ENCODE results near the gene TMOD3.

The TMOD3 gene

GRCh38 chr15:51908316-51908715, 78.9 kb downstream of the TMOD3 start:
- no peak for DNase-seq (ENCODE audit: low spot score)

GRCh38 chr15:51909584-51909983, 80.1 kb downstream of the TMOD3 start:
- no peak for DNase-seq (ENCODE audit: low spot score)

DNA sequence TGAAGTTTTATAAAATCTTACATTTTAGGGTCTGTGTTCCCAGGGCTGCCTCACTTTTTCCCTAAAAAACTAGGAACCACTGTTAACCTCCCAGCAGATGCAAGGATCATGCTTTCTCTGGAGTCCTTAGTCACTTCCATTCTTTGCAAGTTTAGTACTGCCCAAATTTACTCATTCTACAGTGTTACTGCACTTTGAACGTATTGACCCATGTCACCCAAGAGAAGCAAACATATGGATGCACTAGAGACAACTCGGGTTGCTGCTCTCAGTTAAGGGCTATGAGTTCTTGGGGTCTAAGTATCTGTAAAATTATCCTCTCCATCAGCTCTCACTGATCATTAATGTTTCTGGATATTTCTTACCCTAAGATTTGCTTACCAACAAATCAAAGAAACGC, 83.1 kb downstream of the TMOD3 start:
- DNase-seq (ENCODE audit: low spot score): no peak

DNA sequence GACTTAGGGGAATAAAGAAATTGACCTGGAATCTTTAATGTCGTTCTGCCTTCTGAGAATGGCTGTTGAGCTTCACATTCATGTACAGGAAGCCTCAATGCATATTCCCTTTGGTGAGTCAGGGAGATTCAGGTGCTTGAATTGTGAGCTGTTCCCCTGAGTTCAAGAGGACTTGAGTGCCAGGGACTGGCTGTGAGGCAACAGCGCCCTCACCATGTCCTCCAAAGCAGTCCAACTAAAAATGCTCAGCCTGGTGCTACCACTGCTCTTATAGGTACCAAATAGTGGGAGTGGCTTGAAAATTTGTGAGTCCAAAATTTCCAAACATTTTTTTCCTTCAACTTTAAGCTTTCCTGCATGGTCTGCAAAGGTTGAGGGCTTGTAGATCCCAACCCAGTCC, 88.0 kb downstream of the TMOD3 start:
- DNase-seq (ENCODE audit: low spot score): no peak

- DNase-seq (ENCODE audit: low spot score): peak; percentile 61
These were observed 95.0 kb downstream of the TMOD3 start for GRCh38 chr15:51924156-51925068.

- DNase-seq (ENCODE audit: low spot score): no peak
These were observed 97.4 kb downstream of the TMOD3 start for GRCh38 chr15:51926809-51927208.

- DNase-seq (ENCODE audit: low spot score): no peak
These were observed 101.6 kb downstream of the TMOD3 start for GRCh38 chr15:51931016-51931415.

- no peak for DNase-seq (ENCODE audit: low spot score)
These were observed 102.2 kb downstream of the TMOD3 start for GRCh38 chr15:51931638-51932037.

- no peak for DNase-seq (ENCODE audit: low spot score)
These were observed 102.7 kb downstream of the TMOD3 start for GRCh38 chr15:51932161-51932560.

GRCh38 chr15:51935466-51936104, 106.1 kb downstream of the TMOD3 start:
- no peak for DNase-seq (ENCODE audit: low spot score)

GRCh38 chr15:51936105-51936478, 106.6 kb downstream of the TMOD3 start:
- DNase-seq (ENCODE audit: low spot score): no peak

DNA sequence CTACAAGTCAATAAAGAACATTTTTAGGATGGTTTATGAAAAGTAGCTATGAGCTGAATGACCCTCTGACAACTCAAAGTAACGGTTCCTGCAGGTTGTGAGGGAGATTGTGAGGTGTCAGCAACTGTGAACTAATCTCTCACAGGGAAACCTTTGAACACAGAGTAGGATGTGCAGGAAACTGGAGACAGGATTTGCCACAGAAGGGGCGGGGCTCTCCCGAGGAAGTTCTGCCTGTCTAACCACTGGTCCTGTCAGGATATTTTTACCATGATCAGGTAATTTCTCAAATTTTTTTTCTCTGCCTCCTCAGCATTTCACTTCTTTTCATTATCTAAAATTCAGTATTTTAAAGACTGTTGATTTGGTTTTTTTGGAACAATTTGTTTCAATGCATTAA, 108.8 kb downstream of the TMOD3 start:
- no peak for DNase-seq (ENCODE audit: low spot score)

DNA sequence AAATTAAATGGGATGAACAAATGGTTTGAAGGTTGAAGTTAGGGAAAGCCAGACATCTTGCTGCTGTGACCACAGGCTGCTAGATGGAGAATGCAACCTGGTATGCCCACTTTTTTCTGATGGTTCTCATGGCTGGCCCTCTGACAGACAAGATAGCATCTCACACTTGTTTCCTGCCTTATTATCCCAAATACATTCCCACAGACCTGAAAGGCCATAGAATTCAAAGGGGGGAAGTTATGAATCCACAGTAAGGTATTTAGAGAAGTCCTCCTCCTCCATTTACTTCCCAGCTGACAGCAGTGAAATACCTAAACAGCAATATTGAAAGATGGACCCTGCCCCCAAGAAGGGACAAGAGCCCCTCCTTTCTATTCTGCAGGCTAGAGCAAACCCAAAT, 109.8 kb downstream of the TMOD3 start:
- no peak for DNase-seq (ENCODE audit: low spot score)

DNA sequence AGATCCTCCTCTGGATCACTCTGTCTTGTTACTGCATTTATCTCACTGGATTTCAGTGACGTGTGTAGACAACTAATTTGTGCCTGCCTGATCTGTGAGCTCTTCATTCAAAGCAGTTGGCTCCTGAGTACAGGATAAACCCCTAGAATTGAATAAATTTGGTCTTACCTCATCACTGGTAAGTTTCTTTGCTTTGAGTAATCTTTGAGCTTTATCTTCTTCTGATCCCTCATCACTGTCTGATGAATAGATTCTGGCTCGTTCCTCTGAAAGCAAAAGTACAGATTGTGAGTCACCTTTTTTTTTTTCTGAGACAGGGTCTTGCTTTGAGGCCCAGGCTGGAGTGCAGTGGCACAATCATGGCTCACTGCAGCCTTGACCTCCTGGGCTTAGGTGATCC, 117.7 kb downstream of the TMOD3 start:
- no peak for DNase-seq (ENCODE audit: low spot score)

GRCh38 chr15:51952805-51953204, 123.4 kb downstream of the TMOD3 start:
- DNase-seq (ENCODE audit: low spot score): no peak

GRCh38 chr15:51955504-51955903, 126.1 kb downstream of the TMOD3 start:
- DNase-seq (ENCODE audit: low spot score): no peak
